Panc1 (cell line): ENCODE measurements around the gene SNRPB2. TPM values are rescaled to one million over a fixed set of nuclear protein-coding genes. Genes with fewer than 3 reads are reported as not detected.

Experiments used
- ATAC-seq: fragments of 200-7000 bp; cut with Tn5 transposase; 2 replicates; pipeline ENCODE4 v1.9.1; 2020; ENCODE audit warnings: mild to moderate bottlenecking, moderate library complexity
- BruUV-seq: library from RNA; stranded (reverse); fragments of 400-500 nt; replicated peaks from 2 replicates; lab custom pipeline; 2021; lab: Mats Ljungman, UMichigan
- CTCF ChIA-PET: fragments of 300-600 bp; sonication (Branson Sonifier 250); formaldehyde crosslinking; loops from one replicate; lab custom pipeline; 2022; ENCODE audit warnings: antibody characterized with exemption; lab: Charles Lee
- POLR2A ChIA-PET: fragments of 300-600 bp; sonication (Branson Sonifier 250); formaldehyde crosslinking; loops from one replicate; lab custom pipeline; 2022; ENCODE audit warnings: antibody characterized with exemption; lab: Charles Lee
- DNase-seq: peaks from one replicate; pipeline ENCODE4 v3.0.0-alpha.2; 2010; ENCODE audit warnings: low read depth, low spot score
- H3K27ac ChIP-seq: 2 replicates; pipeline ENCODE4 v1.5.1; 2011; ENCODE audit warnings: mild to moderate bottlenecking, low read length, inconsistent platforms
- H3K27me3 ChIP-seq: fragments of 200-500 bp; sonication (Bioruptor generic); 2 replicates; pipeline ENCODE4 v1.6.0; 2014; ENCODE audit warnings: low read length, inconsistent platforms; ENCODE audit not compliant: control insufficient read depth, insufficient read depth
- H3K36me3 ChIP-seq: fragments of 200-500 bp; sonication (Bioruptor generic); 2 replicates; pipeline ENCODE4 v1.5.1; 2014; ENCODE audit warnings: inconsistent platforms, mild to moderate bottlenecking, low read length, moderate library complexity; ENCODE audit not compliant: control insufficient read depth, insufficient read depth
- H3K4me1 ChIP-seq: 2 replicates; pipeline ENCODE4 v1.5.1; 2011; ENCODE audit warnings: inconsistent platforms, mild to moderate bottlenecking, low read length, moderate library complexity; ENCODE audit not compliant: control insufficient read depth, insufficient read depth
- H3K4me3 ChIP-seq, 2 experiments: 2 replicates each; pipeline ENCODE4 v1.5.1; 2011 to 2012; ENCODE audit warnings: low read depth in 2 of 2, low read length in 2 of 2, mild to moderate bottlenecking in 2 of 2, inconsistent platforms in 1 of 2, moderate library complexity in 1 of 2
- H3K9me3 ChIP-seq: fragments of 200-500 bp; sonication (Bioruptor generic); 2 replicates; pipeline ENCODE4 v1.5.1; 2014; ENCODE audit warnings: low read depth, mild to moderate bottlenecking, inconsistent platforms, low read length, moderate library complexity; ENCODE audit not compliant: control insufficient read depth, insufficient read depth
- CTCF ChIP-seq: fragments of 450-650 bp; IDR thresholded peaks from 2 replicates; pipeline ENCODE4 v1.5.1; 2017; ENCODE audit warnings: mild to moderate bottlenecking
- POLR2AphosphoS5 ChIP-seq: IDR thresholded peaks from 2 replicates; pipeline ENCODE4 v1.6.1; 2012; ENCODE audit warnings: mild to moderate bottlenecking, low read depth, low read length, moderate library complexity
- REST ChIP-seq, 2 experiments: IDR thresholded peaks; 2 replicates each; pipeline ENCODE4 v1.6.1; 2011 to 2012; ENCODE audit warnings: low read depth in 2 of 2, control low read depth in 1 of 2, low read length in 1 of 2, mild to moderate bottlenecking in 1 of 2, moderate library complexity in 1 of 2; ENCODE audit not compliant: insufficient read depth in 1 of 2
- SIN3A ChIP-seq: IDR thresholded peaks from 2 replicates; pipeline ENCODE4 v1.6.1; 2012; ENCODE audit warnings: low read depth, mild to moderate bottlenecking, low read length, moderate library complexity, borderline replicate concordance; ENCODE audit not compliant: insufficient read depth
- TCF7L2 ChIP-seq: IDR thresholded peaks from 2 replicates; pipeline ENCODE4 v1.6.1; 2011; ENCODE audit warnings: mild to moderate bottlenecking, low read depth, low read length, inconsistent platforms
- in situ Hi-C: cut with HindIII; loops from 2 replicates; pipeline ENCODE4 v1.10.0; 2016; ENCODE audit warnings: low sequenced_read_pairs, low pct_unique_long_range_greater_than_20kb
- intact Hi-C: fragments of 100-400 bp; cut with micrococcal nuclease; formaldehyde crosslinking; loops from one replicate; pipeline ENCODE4 v1.10.0; 2022; ENCODE audit not compliant: unreplicated experiment
- total RNA-seq: library from RNA; stranded (reverse); gene quantifications from one replicate; pipeline ENCODE4 v1.2.1, GENCODE V29; 2021; ENCODE audit not compliant: unreplicated experiment

Gene SNRPB2
- total RNA-seq, 1 experiment from 2014 or later: 68.5 TPM

GRCh38 chr20:16747291-16747811 lies 17.5 kb downstream of the SNRPB2 start:
- Histone ChIP-seq H3K4me1 (no peaks in the 10 kb centered on the region), H3K27me3 (peaks cover 7% of the 10 kb centered on the region), H3K4me3 (no peak overlapping the region), H3K36me3 (no peaks in the 10 kb centered on the region), H3K27ac (no peak overlapping the region), H3K9me3 (no peaks in the 10 kb centered on the region)
- BruUV-seq: no TSS peak
- ChIA-PET CTCF (no interaction called here), POLR2A (no interaction called here)
- TF ChIP-seq TCF7L2: no peak
- no peak for TF ChIP-seq POLR2AphosphoS5
- TF ChIP-seq CTCF: peak; percentile 21; the same call in 1 of the 2 replicates
- TF ChIP-seq SIN3A: no peak
- TF ChIP-seq REST (IDR thresholded peaks at IDR 0.05; ENCODE audit: insufficient read depth in 1 of 2, low read depth in 2 of 2, low read length in 1 of 2): no peak
- ATAC-seq (no peak; the same call in 1 of the 2 replicates), DNase-seq (no peak)
- intact Hi-C loops (no loop called here), in situ Hi-C loops (no loop called here)

- H3K4me3 ChIP-seq: no peak within 1 kb of the TSS
- H3K9me3 ChIP-seq: no peaks in the 10 kb centered on the region
- ATAC-seq: no peak
- ChIA-PET CTCF (no interaction called here), POLR2A (no interaction called here)
- in situ Hi-C loops (no loop called here), intact Hi-C loops (no loop called here)
- no peak for DNase-seq
- no peaks in the 10 kb centered on the region for H3K4me1 ChIP-seq
- no TSS peak for BruUV-seq
- no peak within 1 kb of the TSS for H3K27ac ChIP-seq
- TF ChIP-seq CTCF (no peak), TCF7L2 (no peak), REST (IDR thresholded peaks at IDR 0.05; ENCODE audit: insufficient read depth in 1 of 2, low read depth in 2 of 2, low read length in 1 of 2) (no peak), POLR2AphosphoS5 (no peak), SIN3A (no peak)
- H3K27me3 ChIP-seq: peaks cover 7% of the 10 kb centered on the region
- H3K36me3 ChIP-seq: no peaks in the 10 kb centered on the region
Measured at GRCh38 chr20:16748308-16748900, 18.6 kb downstream of the SNRPB2 start, which contains the start of gene OTOR. TSS of gene OTOR (plus strand) at chr20:16748358. CDS start at chr20:16748402, 44 bp downstream.
